Measurements from ENCODE around the gene CEP95.

- TF ChIP-seq CTCF (IDR thresholded peaks at IDR 0.05) (no peak), POLR2A (IDR thresholded peaks at IDR 0.05) (no peak), POLR2AphosphoS5 (IDR thresholded peaks at IDR 0.05; ENCODE audit: insufficient read depth in 1 of 2, low read depth in 1 of 2) (no peak)
Observed at GRCh38 chr17:64466019-64466735, 40.6 kb upstream of the CEP95 start.

Measured in vagina (tissue), 2 donors.